Bronchial smooth muscle cell (primary cell): ENCODE data around the gene PRRC2B. TPM values are rescaled to one million over a fixed set of nuclear protein-coding genes. Genes with fewer than 3 reads are reported as not detected.

Experiments used
- total RNA-seq: library from RNA; depleted of rRNA; stranded (reverse); fragments of >200 nt; gene quantifications from 2 replicates; pipeline ENCODE4 v1.2.1, GENCODE V29; 2014

PRRC2B gene
- total RNA-seq = 30.4 and 36.3 TPM in 2 replicates

GRCh38 chr9:131393622-131394463 is at the start of gene PRRC2B:
TSS of gene PRRC2B (plus strand) at chr9:131394086. CDS start at chr9:131430145, 36,059 bp downstream.

DNA sequence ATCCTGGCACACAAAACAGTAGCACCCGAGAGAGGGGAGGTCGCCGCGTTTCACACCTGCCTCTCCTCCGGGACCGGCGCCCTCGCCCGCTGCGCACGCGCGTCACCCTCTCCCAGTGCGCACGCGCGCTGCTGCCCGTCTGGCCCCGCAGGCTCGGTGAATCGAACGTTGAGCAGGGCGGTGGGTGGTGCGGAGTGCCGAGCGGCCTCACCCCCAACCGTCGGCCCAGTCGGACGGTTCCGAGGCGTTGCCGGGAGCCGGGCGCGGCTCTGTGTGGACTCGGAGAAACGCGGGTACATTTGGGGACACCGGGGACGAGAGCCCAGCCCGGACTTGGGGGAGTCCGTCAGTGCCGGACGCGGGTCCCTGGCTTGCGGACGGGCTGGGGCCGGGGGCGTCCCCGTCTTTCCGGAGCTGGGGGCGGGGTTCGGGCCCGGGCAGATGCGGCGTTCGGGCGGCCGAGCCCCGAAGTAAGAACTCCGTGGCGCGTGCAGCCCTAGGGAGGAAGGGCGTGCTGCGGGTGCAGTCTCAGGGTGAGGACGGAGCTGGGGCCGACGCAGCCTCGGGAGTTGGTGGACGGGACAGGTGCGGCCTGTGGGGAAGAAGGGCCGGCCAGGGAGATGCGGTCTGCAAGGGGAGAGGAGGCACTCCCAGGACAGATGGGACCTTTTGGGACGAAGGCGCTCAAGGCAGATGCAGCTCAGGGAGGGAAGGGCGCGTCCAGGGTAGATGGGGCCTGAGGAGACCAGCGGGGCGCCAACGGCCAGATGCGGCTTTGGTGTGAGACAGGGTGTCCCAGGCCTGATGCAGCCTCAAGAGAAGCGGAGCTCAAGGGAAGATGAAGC is 109.1 kb downstream of the PRRC2B start, which contains the start of gene POMT1:
POMT1 (plus strand) TSS at position 138 of the 845 bp plus-strand sequence. CDS start 1,301 bp downstream, outside the sequence.

DNA sequence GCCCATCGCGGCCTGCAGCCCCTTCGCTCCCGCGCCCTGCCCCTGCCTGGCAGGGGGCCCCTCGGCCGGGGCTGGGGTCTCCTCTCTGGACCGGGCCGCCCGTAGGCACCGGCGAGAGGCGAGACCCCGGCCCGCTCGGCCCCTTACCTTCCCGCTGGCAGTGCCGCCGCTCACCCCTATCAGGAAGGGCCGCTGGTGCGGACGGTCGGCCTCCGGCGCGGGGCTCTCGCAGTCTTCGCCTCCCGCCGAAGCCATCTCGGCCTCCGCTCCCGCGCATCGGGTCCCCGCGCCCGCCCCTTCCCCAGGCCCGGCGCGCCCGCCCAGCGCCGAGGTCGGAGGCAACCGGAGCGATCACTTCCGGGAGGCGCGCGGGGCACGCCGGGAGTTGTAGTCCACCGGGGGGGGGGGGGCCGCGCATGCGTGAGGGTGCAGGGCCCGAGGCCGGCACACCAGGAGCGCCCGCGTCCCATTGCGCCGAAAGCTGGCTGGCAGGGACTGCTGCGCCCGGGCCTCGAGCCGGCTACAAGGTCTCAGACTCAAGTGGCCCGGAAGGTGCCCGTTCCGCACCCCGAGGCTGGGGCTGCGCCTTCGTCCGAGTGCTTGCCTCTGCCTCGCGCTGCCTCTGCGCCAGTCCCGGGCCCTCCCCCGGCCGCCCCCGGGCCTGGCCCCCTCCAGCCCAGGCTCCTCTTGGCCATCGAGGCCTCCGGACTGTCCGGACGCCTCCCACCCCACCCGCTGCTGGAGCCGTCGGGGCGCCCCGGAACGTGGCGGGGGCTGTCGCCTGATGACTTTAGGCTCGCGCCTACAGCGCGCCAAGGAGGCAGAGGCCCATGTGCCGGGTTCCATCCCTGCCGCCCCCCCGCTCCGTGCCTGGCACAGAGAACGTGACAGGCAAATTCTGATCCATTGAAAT is 137.3 kb downstream of the PRRC2B start, which contains the start of gene UCK1:
UCK1 (minus strand) TSS at position 344 of the 913 bp plus-strand sequence; CDS start at position 255, 89 bp downstream.

GRCh38 chr9:131545003-131545785 is 151.3 kb downstream of the PRRC2B start, which contains the start of gene PRRT1B:
TSS of gene PRRT1B (plus strand) at chr9:131545523. CDS start at chr9:131545616, 93 bp downstream.

Other genes with a start within 250 kb of the PRRC2B start
- gene FAM78A, start 117.6 kb upstream of the PRRC2B start, total RNA-seq = 0.32 and 0.52 TPM in 2 replicates
- gene PLPP7, start 104.4 kb upstream of the PRRC2B start, total RNA-seq = 1.7 and 4.5 TPM in 2 replicates
- 27.0 and 36.5 TPM in 2 replicates for gene POMT1, start 108.8 kb downstream of the PRRC2B start, total RNA-seq
- gene UCK1, start 137.2 kb downstream of the PRRC2B start, total RNA-seq = 18.0 and 24.2 TPM in 2 replicates
- not detected in 2 replicates for gene PRRT1B, start 151.4 kb downstream of the PRRC2B start, total RNA-seq